ENCODE measurements around the gene PSMA2. TPM values are rescaled to one million over a fixed set of nuclear protein-coding genes. Genes with fewer than 3 reads are reported as not detected.

Gene PSMA2
- total RNA-seq, 1 experiment from 2014 or later, result 228 TPM

GRCh38 chr7:42931447-42931833 lies 534 bp downstream of the PSMA2 start:
- Mint-ChIP-seq H3K36me3 (peaks cover 33% of the 10 kb centered on the region), H3K4me3 (peak overlapping the region; percentile 100), H3K9me3 (no peaks in the 10 kb centered on the region), H3K27me3 (ENCODE audit: low read depth) (no peaks in the 10 kb centered on the region), H3K4me1 (peaks cover 23% of the 10 kb centered on the region), H3K27ac (peak overlapping the region; percentile 99)
- ATAC-seq (no peak), DNase-seq (ENCODE audit: low spot score) (no peak)
- TF ChIP-seq ZNF416 (CRISPR knock-in tag; IDR thresholded peaks at IDR 0.05) (no peak), JAZF1 (CRISPR knock-in tag; IDR thresholded peaks at IDR 0.05) (no peak), IRF2 (CRISPR knock-in tag; IDR thresholded peaks at IDR 0.05; ENCODE audit: borderline replicate concordance, low read depth) (no peak), SOX15 (CRISPR knock-in tag; IDR thresholded peaks at IDR 0.05) (no peak), CREB1 (CRISPR knock-in tag; IDR thresholded peaks at IDR 0.05) (no peak), ESRRA (CRISPR knock-in tag; IDR thresholded peaks at IDR 0.05; ENCODE audit: borderline replicate concordance) (peak; percentile 5; the same call in 1 of the 2 replicates)
- TF ChIP-seq, protein P1, sequence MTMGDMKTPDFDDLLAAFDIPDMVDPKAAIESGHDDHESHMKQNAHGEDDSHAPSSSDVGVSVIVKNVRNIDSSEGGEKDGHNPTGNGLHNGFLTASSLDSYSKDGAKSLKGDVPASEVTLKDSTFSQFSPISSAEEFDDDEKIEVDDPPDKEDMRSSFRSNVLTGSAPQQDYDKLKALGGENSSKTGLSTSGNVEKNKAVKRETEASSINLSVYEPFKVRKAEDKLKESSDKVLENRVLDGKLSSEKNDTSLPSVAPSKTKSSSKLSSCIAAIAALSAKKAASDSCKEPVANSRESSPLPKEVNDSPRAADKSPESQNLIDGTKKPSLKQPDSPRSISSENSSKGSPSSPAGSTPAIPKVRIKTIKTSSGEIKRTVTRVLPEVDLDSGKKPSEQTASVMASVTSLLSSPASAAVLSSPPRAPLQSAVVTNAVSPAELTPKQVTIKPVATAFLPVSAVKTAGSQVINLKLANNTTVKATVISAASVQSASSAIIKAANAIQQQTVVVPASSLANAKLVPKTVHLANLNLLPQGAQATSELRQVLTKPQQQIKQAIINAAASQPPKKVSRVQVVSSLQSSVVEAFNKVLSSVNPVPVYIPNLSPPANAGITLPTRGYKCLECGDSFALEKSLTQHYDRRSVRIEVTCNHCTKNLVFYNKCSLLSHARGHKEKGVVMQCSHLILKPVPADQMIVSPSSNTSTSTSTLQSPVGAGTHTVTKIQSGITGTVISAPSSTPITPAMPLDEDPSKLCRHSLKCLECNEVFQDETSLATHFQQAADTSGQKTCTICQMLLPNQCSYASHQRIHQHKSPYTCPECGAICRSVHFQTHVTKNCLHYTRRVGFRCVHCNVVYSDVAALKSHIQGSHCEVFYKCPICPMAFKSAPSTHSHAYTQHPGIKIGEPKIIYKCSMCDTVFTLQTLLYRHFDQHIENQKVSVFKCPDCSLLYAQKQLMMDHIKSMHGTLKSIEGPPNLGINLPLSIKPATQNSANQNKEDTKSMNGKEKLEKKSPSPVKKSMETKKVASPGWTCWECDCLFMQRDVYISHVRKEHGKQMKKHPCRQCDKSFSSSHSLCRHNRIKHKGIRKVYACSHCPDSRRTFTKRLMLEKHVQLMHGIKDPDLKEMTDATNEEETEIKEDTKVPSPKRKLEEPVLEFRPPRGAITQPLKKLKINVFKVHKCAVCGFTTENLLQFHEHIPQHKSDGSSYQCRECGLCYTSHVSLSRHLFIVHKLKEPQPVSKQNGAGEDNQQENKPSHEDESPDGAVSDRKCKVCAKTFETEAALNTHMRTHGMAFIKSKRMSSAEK (CRISPR knock-in tag; IDR thresholded peaks at IDR 0.05; ENCODE audit: borderline replicate concordance), result no peak
- TF ChIP-seq, protein P2, sequence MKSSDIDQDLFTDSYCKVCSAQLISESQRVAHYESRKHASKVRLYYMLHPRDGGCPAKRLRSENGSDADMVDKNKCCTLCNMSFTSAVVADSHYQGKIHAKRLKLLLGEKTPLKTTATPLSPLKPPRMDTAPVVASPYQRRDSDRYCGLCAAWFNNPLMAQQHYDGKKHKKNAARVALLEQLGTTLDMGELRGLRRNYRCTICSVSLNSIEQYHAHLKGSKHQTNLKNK (CRISPR knock-in tag; IDR thresholded peaks at IDR 0.05), result no peak
- ChIA-PET POLR2A (interaction anchor here (0.9 to 1.0 kb wide), 4 partner anchors 19 to 176 kb away, joined by 3 to 4 read pairs (median 4); partner anchors contain the start of gene C7orf25), CTCF (interaction anchor here (0.9 to 2.6 kb wide), 11 partner anchors 10 to 991 kb away, joined by 3 to 28 read pairs (median 8); partner anchors contain the start of gene STK17A)

DNA sequence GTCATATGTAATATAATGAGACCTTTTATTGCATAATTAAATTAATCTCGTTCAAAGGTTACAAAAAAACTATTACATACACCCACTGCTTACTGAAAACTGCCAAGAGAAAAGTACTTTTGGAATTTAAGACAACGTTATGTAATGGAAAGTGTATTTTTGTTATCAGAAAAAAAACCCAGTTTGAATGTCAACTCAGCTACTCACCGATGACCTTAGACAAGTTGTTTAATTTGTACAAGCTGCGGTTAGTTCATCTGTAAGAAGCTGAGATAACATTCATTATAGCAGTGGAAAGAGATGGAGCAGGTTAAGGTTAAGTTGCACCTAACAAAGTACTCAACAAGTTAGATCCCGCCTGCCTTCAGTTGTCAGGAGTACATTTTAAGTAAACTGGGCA lies 1.1 kb downstream of the PSMA2 start:
- Mint-ChIP-seq H3K36me3 (peaks cover 33% of the 10 kb centered on the region), H3K4me1 (peaks cover 24% of the 10 kb centered on the region), H3K27me3 (ENCODE audit: low read depth) (no peaks in the 10 kb centered on the region), H3K4me3 (peak overlapping the region; percentile 100), H3K9me3 (no peaks in the 10 kb centered on the region), H3K27ac (peak overlapping the region; percentile 58; the same call in 1 of the 2 replicates)
- DNase-seq (ENCODE audit: low spot score) (no peak), ATAC-seq (no peak)
- ChIA-PET CTCF (interaction anchor here (1.7 to 2.4 kb wide), 3 partner anchors 52 to 652 kb away, joined by 5 to 11 read pairs (median 8); partner anchors contain the start of gene STK17A), POLR2A (no interaction called here)
- TF ChIP-seq JUN (CRISPR knock-in tag; IDR thresholded peaks at IDR 0.05) (no peak), ZNF671 (CRISPR knock-in tag; IDR thresholded peaks at IDR 0.05) (no peak), NFATC4 (CRISPR knock-in tag; IDR thresholded peaks at IDR 0.05) (no peak), IRF2 (CRISPR knock-in tag; IDR thresholded peaks at IDR 0.05; ENCODE audit: borderline replicate concordance, low read depth) (no peak), E2F5 (CRISPR knock-in tag; IDR thresholded peaks at IDR 0.05) (no peak), USF2 (CRISPR knock-in tag; IDR thresholded peaks at IDR 0.05) (no peak), JAZF1 (CRISPR knock-in tag; IDR thresholded peaks at IDR 0.05) (no peak)
- TF ChIP-seq, protein P1 (CRISPR knock-in tag; IDR thresholded peaks at IDR 0.05; ENCODE audit: borderline replicate concordance), result no peak
